ENCODE measurements around the gene SYK.
"Not testable (repeated sequence)": the region's sequence is repeated elsewhere in the genome, so short reads cannot be mapped to it uniquely, and the experiment has no call there.

The SYK gene

GRCh38 chr9:90882991-90883600 is 81.5 kb downstream of the SYK start:
- Histone ChIP-seq H3K9me3 (ENCODE audit: insufficient read depth, low read depth, low read length) (peaks cover 9% of the 10 kb centered on the region), H2AK5ac (ENCODE audit: low read length) (no peak overlapping the region), H3K23ac (ENCODE audit: low read length) (no peak overlapping the region), H4K91ac (ENCODE audit: low read depth, low read length) (no peak overlapping the region), H4K12ac (ENCODE audit: low read depth, low read length) (no peak overlapping the region), H3K36me3 (ENCODE audit: control insufficient read depth in 1 of 2, insufficient read depth in 2 of 2, low read length in 2 of 2) (no peaks in the 10 kb centered on the region), H2BK5ac (ENCODE audit: low read depth, low read length, poor library complexity) (no peak overlapping the region), H3K14ac (ENCODE audit: low read length) (no peak overlapping the region), H3K79me2 (ENCODE audit: control insufficient read depth, insufficient read depth, low read length, poor library complexity) (no peaks in the 10 kb centered on the region), H3K4me1 (ENCODE audit: control insufficient read depth in 1 of 2, insufficient read depth in 2 of 2, low read length in 2 of 2) (peaks cover 3 to 6% of the 10 kb centered on the region in 2 experiments), H3K9ac (ENCODE audit: low read length) (no peak overlapping the region), H2AFZ (ENCODE audit: insufficient read depth, low read length, poor library complexity) (no peak overlapping the region), H3K4ac (ENCODE audit: low read depth, low read length) (no peak overlapping the region), H2BK120ac (ENCODE audit: insufficient read depth, low read length, poor library complexity) (no peak overlapping the region), H3K79me1 (ENCODE audit: low read length) (no peaks in the 10 kb centered on the region), H3K4me3 (ENCODE audit: low read depth, low read length) (peak overlapping the region; percentile 50), H3K4me2 (ENCODE audit: low read length) (no peak overlapping the region), H3K27me3 (ENCODE audit: insufficient read depth, low read length) (no peaks in the 10 kb centered on the region), H2BK12ac (ENCODE audit: low read length) (no peak overlapping the region), H3K27ac (ENCODE audit: low read depth, low read length) (no peak overlapping the region), H4K8ac (ENCODE audit: low read depth, low read length) (no peak overlapping the region), H3K18ac (ENCODE audit: low read length) (no peak overlapping the region)
- DNase-seq = no peak
- WGBS (ENCODE audit: extremely low coverage, insufficient coverage, insufficient read length) = no CpG with 5 or more reads among the region's 4 CpGs

GRCh38 chr9:90883661-90884060 is 82.0 kb downstream of the SYK start:
- no peak overlapping the region for H3K27ac ChIP-seq (ENCODE audit: low read depth, low read length)
- H3K23ac ChIP-seq (ENCODE audit: low read length) = no peak overlapping the region
- H3K79me2 ChIP-seq (ENCODE audit: control insufficient read depth, insufficient read depth, low read length, poor library complexity) = no peaks in the 10 kb centered on the region
- no peaks in the 10 kb centered on the region for H3K36me3 ChIP-seq (ENCODE audit: control insufficient read depth in 1 of 2, insufficient read depth in 2 of 2, low read length in 2 of 2)
- no peak for DNase-seq
- no peaks in the 10 kb centered on the region for H3K27me3 ChIP-seq (ENCODE audit: insufficient read depth, low read length)
- no peak overlapping the region for H3K4me3 ChIP-seq (ENCODE audit: low read depth, low read length)
- H2AK5ac ChIP-seq (ENCODE audit: low read length) = no peak overlapping the region
- H3K4me2 ChIP-seq (ENCODE audit: low read length) = no peak overlapping the region
- H3K4me1 ChIP-seq (ENCODE audit: control insufficient read depth in 1 of 2, insufficient read depth in 2 of 2, low read length in 2 of 2) = peaks cover 0 to under 1% of the 10 kb centered on the region in 2 experiments
- no peak overlapping the region for H4K91ac ChIP-seq (ENCODE audit: low read depth, low read length)
- no peak overlapping the region for H3K14ac ChIP-seq (ENCODE audit: low read length)
- H2BK120ac ChIP-seq (ENCODE audit: insufficient read depth, low read length, poor library complexity) = no peak overlapping the region
- no peaks in the 10 kb centered on the region for H3K79me1 ChIP-seq (ENCODE audit: low read length)
- H2BK12ac ChIP-seq (ENCODE audit: low read length) = no peak overlapping the region
- no peak overlapping the region for H4K12ac ChIP-seq (ENCODE audit: low read depth, low read length)
- no peak overlapping the region for H4K8ac ChIP-seq (ENCODE audit: low read depth, low read length)
- no peak overlapping the region for H3K18ac ChIP-seq (ENCODE audit: low read length)
- H3K4ac ChIP-seq (ENCODE audit: low read depth, low read length) = no peak overlapping the region
- H3K9me3 ChIP-seq (ENCODE audit: insufficient read depth, low read depth, low read length) = peaks cover 9% of the 10 kb centered on the region
- no peak overlapping the region for H2AFZ ChIP-seq (ENCODE audit: insufficient read depth, low read length, poor library complexity)
- no peak overlapping the region for H2BK5ac ChIP-seq (ENCODE audit: low read depth, low read length, poor library complexity)
- peak overlapping the region; percentile 67 for H3K9ac ChIP-seq (ENCODE audit: low read length)
- no CpG with 5 or more reads among the region's 2 CpGs for WGBS (ENCODE audit: extremely low coverage, insufficient coverage, insufficient read length)

- H4K8ac ChIP-seq (ENCODE audit: low read depth, low read length) = no peak overlapping the region
- no peak overlapping the region for H3K9ac ChIP-seq (ENCODE audit: low read length)
- no peak overlapping the region for H2AK5ac ChIP-seq (ENCODE audit: low read length)
- H2AFZ ChIP-seq (ENCODE audit: insufficient read depth, low read length, poor library complexity) = no peak overlapping the region
- no peak overlapping the region for H2BK120ac ChIP-seq (ENCODE audit: insufficient read depth, low read length, poor library complexity)
- H4K12ac ChIP-seq (ENCODE audit: low read depth, low read length) = no peak overlapping the region
- no peaks in the 10 kb centered on the region for H3K27me3 ChIP-seq (ENCODE audit: insufficient read depth, low read length)
- WGBS (ENCODE audit: extremely low coverage, insufficient coverage, insufficient read length) = no CpG with 5 or more reads among the region's 8 CpGs
- H3K4me3 ChIP-seq (ENCODE audit: low read depth, low read length) = no peak overlapping the region
- H3K79me1 ChIP-seq (ENCODE audit: low read length) = no peaks in the 10 kb centered on the region
- no peak overlapping the region for H3K18ac ChIP-seq (ENCODE audit: low read length)
- H3K27ac ChIP-seq (ENCODE audit: low read depth, low read length) = no peak overlapping the region
- H3K4me2 ChIP-seq (ENCODE audit: low read length) = no peak overlapping the region
- no peak overlapping the region for H2BK12ac ChIP-seq (ENCODE audit: low read length)
- no peaks in the 10 kb centered on the region for H3K36me3 ChIP-seq (ENCODE audit: control insufficient read depth in 1 of 2, insufficient read depth in 2 of 2, low read length in 2 of 2)
- H2BK5ac ChIP-seq (ENCODE audit: low read depth, low read length, poor library complexity) = no peak overlapping the region
- H3K79me2 ChIP-seq (ENCODE audit: control insufficient read depth, insufficient read depth, low read length, poor library complexity) = no peaks in the 10 kb centered on the region
- H3K4ac ChIP-seq (ENCODE audit: low read depth, low read length) = no peak overlapping the region
- no peak overlapping the region for H4K91ac ChIP-seq (ENCODE audit: low read depth, low read length)
- no peak for DNase-seq
- no peak overlapping the region for H3K14ac ChIP-seq (ENCODE audit: low read length)
- peaks cover 9% of the 10 kb centered on the region for H3K9me3 ChIP-seq (ENCODE audit: insufficient read depth, low read depth, low read length)
- H3K4me1 ChIP-seq (ENCODE audit: control insufficient read depth in 1 of 2, insufficient read depth in 2 of 2, low read length in 2 of 2) = no peaks in the 10 kb centered on the region
- H3K23ac ChIP-seq (ENCODE audit: low read length) = no peak overlapping the region
Measured at GRCh38 chr9:90884178-90884577, 82.6 kb downstream of the SYK start.

- not testable (repeated sequence) for H2BK5ac ChIP-seq (ENCODE audit: low read depth, low read length, poor library complexity); H3K4me2 ChIP-seq (ENCODE audit: low read length); H2BK120ac ChIP-seq (ENCODE audit: insufficient read depth, low read length, poor library complexity); H2BK12ac ChIP-seq (ENCODE audit: low read length); H3K4me3 ChIP-seq (ENCODE audit: low read depth, low read length); H3K4me1 ChIP-seq (ENCODE audit: control insufficient read depth in 1 of 2, insufficient read depth in 2 of 2, low read length in 2 of 2); H3K23ac ChIP-seq (ENCODE audit: low read length); H4K8ac ChIP-seq (ENCODE audit: low read depth, low read length); H3K4ac ChIP-seq (ENCODE audit: low read depth, low read length); H3K18ac ChIP-seq (ENCODE audit: low read length); H3K9me3 ChIP-seq (ENCODE audit: insufficient read depth, low read depth, low read length); H3K27me3 ChIP-seq (ENCODE audit: insufficient read depth, low read length); H2AK5ac ChIP-seq (ENCODE audit: low read length); H3K36me3 ChIP-seq (ENCODE audit: control insufficient read depth in 1 of 2, insufficient read depth in 2 of 2, low read length in 2 of 2); H4K91ac ChIP-seq (ENCODE audit: low read depth, low read length); H3K79me1 ChIP-seq (ENCODE audit: low read length); H3K14ac ChIP-seq (ENCODE audit: low read length); H3K79me2 ChIP-seq (ENCODE audit: control insufficient read depth, insufficient read depth, low read length, poor library complexity); H3K9ac ChIP-seq (ENCODE audit: low read length); H4K12ac ChIP-seq (ENCODE audit: low read depth, low read length); DNase-seq; H3K27ac ChIP-seq (ENCODE audit: low read depth, low read length); H2AFZ ChIP-seq (ENCODE audit: insufficient read depth, low read length, poor library complexity)
Measured at GRCh38 chr9:90886868-90887267, 85.2 kb downstream of the SYK start.
